ENCODE measurements around the gene THOP1. TPM values are rescaled to one million over a fixed set of nuclear protein-coding genes. Genes with fewer than 3 reads are reported as not detected.

THOP1 gene
- total and polyA plus RNA-seq, 10 donors, result 31.0 to 96.2 (median 42.8) TPM

- Histone ChIP-seq H3K4me3 (no peak overlapping the region), H3K4me1 (peaks cover 0 to 32% (median 7%) of the 10 kb centered on the region in 6 donors), H3K9me3 (no peaks in the 10 kb centered on the region), H3K27ac (no peak overlapping the region), H3K36me3 (peaks cover 0 to 94% (median 84%) of the 10 kb centered on the region in 6 donors), H3K27me3 (replicated peaks in 1 of 7) (no peaks in the 10 kb centered on the region)
- no peak for TF ChIP-seq POLR2A (IDR thresholded peaks at IDR 0.05)
- TF ChIP-seq CTCF (IDR thresholded peaks at IDR 0.05 in 8 of 11, conservative IDR thresholded peaks at IDR 0.05 in 3 of 11), result no peak
- no peak for TF ChIP-seq POLR2AphosphoS5 (IDR thresholded peaks at IDR 0.05)
- intact Hi-C loops (cut with DNase I; ENCODE audit: low total_unique reads), result no loop called here
- 93 to 98% (median 97%) methylated on average over 21 of the region's 21 CpGs for WGBS, 5 donors
- no peak for DNase-seq
Observed at GRCh38 chr19:2764945-2765344, 20.4 kb upstream of the THOP1 start.

- DNase-seq, result no peak
- 92 to 97% (median 94%) methylated on average over 7 to 15 of the region's 15 CpGs for WGBS, 5 donors
- H3K4me1 ChIP-seq, result peaks cover 3 to 36% (median 11%) of the 10 kb centered on the region in 6 donors
- H3K4me3 ChIP-seq, result no peak overlapping the region
- intact Hi-C loops (cut with DNase I; ENCODE audit: low total_unique reads), result no loop called here
- H3K27ac ChIP-seq, result no peak overlapping the region
- H3K27me3 ChIP-seq (replicated peaks in 1 of 7), result no peaks in the 10 kb centered on the region
- TF ChIP-seq CTCF (IDR thresholded peaks at IDR 0.05 in 8 of 11, conservative IDR thresholded peaks at IDR 0.05 in 3 of 11), result no peak
- TF ChIP-seq POLR2A (IDR thresholded peaks at IDR 0.05), result no peak
- TF ChIP-seq POLR2AphosphoS5 (IDR thresholded peaks at IDR 0.05), result no peak
- H3K9me3 ChIP-seq, result no peaks in the 10 kb centered on the region
- peaks cover 0 to 92% (median 80%) of the 10 kb centered on the region in 6 donors for H3K36me3 ChIP-seq
Observed at GRCh38 chr19:2765376-2765775, 19.9 kb upstream of the THOP1 start.

- intact Hi-C loops (cut with DNase I; ENCODE audit: low total_unique reads), result no loop called here
- WGBS, 5 donors, result 95 to 97% (median 96%) methylated on average over 30 to 35 of the region's 35 CpGs
- peaks cover 0 to 92% (median 66%) of the 10 kb centered on the region in 6 donors for H3K36me3 ChIP-seq
Observed at GRCh38 chr19:2766594-2767372, 18.5 kb upstream of the THOP1 start.

GRCh38 chr19:2767688-2768087 is 17.6 kb upstream of the THOP1 start:
- peak; percentile 53 for DNase-seq
- H3K4me1 ChIP-seq, result peaks cover 4 to 51% (median 32%) of the 10 kb centered on the region in 6 donors
- intact Hi-C loops (cut with DNase I; ENCODE audit: low total_unique reads), result no loop called here

More at GRCh38 chr19:2766594-2767372, 18.5 kb upstream of the THOP1 start:
- Histone ChIP-seq H3K4me1 (peaks cover 4 to 50% (median 25%) of the 10 kb centered on the region in 6 donors), H3K27ac (no peak overlapping the region), H3K4me3 (no peak overlapping the region), H3K9me3 (no peaks in the 10 kb centered on the region), H3K27me3 (replicated peaks in 1 of 7) (no peaks in the 10 kb centered on the region)
- DNase-seq, result peak; percentile 64
- TF ChIP-seq POLR2A (IDR thresholded peaks at IDR 0.05) (no peak), POLR2AphosphoS5 (IDR thresholded peaks at IDR 0.05) (no peak)

More at GRCh38 chr19:2767688-2768087, 17.6 kb upstream of the THOP1 start:
- Histone ChIP-seq H3K27ac (no peak overlapping the region), H3K27me3 (replicated peaks in 1 of 7) (no peaks in the 10 kb centered on the region), H3K36me3 (peaks cover 0 to 89% (median 58%) of the 10 kb centered on the region in 6 donors), H3K9me3 (no peaks in the 10 kb centered on the region), H3K4me3 (no peak overlapping the region)
- TF ChIP-seq POLR2A (IDR thresholded peaks at IDR 0.05) (no peak), CTCF (IDR thresholded peaks at IDR 0.05 in 8 of 11, conservative IDR thresholded peaks at IDR 0.05 in 3 of 11) (no peak), POLR2AphosphoS5 (IDR thresholded peaks at IDR 0.05) (no peak)
- WGBS, 5 donors, result 92 to 97% (median 96%) methylated on average over 18 to 19 of the region's 19 CpGs
